ENCODE measurements around the gene C1QL1.

DNA sequence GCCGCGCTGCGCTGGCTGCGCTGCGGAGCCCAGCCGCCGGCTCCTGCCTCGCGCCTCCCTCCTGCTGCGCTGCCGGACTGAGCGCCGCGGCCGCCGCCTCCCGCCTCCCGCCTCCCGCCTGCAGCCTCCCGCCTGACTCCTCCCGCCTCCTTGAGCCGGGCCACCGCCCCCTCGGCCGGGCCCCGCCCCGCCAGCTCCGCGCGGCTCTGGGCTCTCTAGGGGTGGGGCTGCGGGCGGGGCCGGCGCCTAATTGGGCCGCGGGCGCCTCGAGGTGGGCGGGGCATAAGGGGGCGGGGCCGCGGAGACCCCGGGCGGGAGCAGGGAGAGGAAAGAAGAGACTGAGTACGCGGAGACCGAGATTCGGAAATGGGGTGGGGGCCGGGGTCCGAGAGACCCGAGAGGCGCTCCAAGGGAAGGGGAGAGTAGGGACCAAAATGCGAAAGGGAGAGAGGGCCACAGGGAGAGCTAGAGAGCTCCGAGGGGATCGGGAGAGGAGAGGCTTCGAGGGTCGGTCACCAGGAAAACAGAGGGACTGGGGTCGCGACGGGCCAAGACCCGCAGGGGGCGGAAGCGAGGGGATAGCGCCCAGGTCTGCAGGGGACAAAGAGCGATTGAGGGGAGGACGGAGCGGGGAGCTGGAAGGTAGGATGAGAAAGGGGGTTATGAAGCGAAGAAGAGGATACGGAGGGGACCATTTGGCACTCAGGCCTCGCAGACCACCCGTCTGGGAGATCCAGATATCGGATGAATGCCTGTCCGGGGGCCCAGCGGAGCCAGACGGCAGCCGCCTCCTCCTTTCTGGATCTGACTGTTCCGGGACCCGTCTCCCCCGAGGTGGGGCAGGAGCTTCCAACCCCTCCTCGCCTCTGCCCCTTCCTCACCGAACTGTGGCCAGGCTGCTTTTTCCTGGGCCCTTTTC, at the start of gene C1QL1:
- TF ChIP-seq POLR2A (IDR thresholded peaks at IDR 0.05; ENCODE audit: low read length), result no peak
- no peak for TF ChIP-seq GATA1 (IDR thresholded peaks at IDR 0.05; ENCODE audit: low read depth, low read length)
